ENCODE results near the gene TRAK1.
A peak's percentile ranks its signal among the peaks of the same experiment; 100 is the strongest.

TRAK1 gene

DNA sequence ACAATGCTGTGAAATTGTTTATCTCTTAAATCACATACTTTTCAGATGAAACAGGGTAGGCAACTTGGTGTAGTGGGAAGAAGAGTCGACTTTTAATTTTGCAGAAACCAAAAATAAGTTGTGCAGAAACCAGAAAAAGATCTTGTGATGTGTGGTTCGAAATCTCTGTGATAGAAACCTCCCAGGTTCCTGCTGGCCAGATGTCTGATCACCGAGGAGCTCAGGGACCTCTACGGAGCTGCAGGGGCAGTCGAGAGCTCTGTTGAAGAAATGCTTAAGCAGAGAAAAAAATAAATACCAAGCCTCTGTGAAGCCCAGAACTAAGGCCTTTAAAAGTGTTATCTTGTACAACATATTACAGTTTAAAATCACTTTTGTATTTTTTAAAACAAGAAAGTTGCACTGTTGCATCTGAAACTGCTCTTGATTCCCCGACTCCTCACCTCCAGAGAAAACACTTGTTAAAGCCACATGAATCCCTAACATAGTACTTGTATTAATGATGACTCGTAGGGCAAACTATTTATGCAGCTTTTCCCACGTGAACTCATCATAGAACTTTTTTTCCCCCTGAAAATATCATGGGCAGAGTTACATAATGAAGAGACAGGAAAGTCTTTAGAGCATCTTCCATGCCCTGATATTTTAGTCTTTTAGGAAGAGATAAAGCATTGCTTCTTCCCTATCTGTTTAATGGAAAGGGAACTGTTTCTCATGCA, 123.6 kb downstream of the TRAK1 start:
- DNase-seq, result no peak

DNA sequence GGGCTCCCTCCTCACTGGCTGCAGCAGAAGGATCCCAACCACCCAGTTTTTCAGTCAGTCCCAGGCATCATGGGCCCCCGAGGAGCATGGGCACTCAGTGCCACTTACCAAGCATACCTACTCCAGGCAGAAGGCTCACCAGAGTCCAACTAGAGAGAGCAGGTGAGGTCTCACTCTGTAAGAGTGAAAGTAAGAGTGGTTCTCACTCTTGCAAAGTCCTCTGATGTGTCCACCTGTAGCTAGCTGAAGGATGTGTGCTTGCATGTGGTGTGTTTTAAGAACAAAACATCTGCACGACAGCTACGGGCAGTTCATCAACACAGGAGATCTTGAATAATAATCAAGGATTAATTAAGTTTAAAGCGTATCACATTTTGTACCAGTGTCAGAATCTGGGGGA, 125.1 kb downstream of the TRAK1 start:
- no peak for DNase-seq

DNA sequence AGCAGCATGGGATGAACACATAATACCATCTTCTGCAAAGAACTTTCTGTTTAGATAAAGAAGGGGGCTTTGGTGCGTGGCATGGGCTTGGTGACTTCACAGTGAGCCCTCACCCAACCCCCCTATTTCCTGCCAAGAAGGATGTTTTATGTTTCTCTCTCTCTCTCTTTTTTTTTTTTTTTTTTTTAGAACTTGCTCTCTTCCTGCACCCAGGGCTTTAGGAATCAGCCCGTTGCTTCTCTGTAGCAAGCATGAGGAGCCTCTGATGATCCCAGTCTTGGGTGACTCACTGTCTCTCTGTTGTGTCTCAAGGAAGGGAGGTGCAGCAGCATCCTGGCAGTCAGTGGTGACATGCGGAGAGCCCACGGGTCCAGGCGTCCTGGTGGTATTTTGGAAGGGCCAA, 125.8 kb downstream of the TRAK1 start:
- DNase-seq, result no peak

DNA sequence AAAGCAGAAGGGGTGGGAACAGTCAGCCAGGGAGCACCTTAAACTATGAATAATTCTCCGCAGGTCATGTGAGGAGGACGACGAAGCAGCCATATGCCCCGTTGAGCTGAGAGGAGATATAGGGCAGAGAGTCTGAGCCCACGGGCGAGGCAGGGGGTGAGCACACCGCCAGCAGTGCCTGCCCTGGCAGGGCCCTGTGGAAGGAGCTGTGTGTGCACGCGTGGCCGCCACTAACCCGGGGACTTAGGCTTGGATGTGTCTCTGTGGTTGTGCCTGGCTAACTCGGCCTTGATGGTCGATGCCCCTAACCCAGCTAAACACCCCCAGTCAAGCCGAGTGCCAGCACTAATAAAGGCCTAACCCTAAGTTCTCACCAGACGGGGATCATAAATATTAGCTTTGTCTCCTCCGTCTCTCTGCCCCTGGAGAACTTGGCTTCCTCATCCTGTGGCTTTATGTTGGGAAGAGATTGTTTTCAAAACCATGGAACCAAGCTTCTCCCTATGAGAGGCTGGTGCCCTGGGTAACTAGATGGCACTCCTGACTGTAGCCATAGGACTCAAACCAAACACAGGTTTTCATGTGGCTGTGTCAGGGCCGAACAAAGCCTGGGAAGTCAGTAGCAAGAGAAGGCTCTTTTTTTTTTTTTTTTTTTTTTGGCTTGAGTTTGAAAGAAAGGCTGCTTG, 129.4 kb downstream of the TRAK1 start:
- no peak for DNase-seq

DNA sequence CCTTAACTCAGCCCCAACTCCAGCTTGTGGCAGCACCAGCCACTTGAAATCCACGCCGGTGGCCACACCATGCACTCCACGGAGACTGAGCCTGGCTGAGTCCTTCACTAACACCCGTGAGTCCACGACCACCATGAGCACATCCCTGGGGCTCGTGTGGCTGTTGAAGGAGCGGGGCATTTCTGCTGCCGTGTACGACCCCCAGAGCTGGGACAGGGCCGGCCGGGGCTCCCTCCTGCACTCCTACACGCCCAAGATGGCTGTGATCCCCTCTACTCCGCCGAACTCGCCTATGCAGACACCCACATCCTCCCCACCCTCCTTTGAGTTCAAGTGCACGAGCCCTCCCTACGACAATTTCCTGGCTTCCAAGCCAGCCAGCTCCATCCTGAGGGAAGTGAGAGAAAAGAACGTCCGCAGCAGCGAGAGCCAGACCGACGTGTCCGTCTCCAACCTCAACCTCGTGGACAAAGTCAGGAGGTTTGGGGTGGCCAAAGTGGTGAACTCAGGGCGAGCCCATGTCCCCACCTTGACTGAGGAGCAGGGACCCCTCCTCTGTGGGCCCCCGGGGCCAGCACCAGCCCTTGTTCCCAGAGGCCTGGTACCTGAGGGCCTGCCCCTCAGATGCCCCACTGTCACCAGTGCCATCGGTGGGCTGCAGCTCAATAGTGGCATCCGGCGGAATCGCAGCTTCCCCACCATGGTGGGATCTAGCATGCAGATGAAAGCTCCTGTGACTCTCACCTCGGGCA, 132.0 kb downstream of the TRAK1 start:
- no peak for DNase-seq

DNA sequence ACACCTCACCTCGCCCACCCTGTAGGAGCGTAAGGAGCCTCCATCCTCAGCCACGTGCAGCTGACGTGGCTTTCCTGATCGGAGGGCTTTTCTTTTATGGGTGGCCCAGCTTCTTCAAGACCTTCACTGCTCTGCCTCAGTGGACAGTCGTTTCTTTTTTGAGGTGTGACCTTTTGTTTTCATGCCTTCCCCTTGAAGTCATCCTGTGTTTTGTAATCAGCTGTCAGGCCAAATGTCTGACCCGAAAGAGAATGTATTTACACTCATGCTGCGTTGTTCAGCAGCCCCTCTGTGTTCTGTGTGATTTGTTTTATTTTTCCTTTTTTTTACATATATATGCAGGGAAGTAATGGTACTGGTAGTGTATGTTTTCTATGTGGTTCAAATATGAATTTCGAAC, 133.0 kb downstream of the TRAK1 start:
- DNase-seq, result no peak

DNA sequence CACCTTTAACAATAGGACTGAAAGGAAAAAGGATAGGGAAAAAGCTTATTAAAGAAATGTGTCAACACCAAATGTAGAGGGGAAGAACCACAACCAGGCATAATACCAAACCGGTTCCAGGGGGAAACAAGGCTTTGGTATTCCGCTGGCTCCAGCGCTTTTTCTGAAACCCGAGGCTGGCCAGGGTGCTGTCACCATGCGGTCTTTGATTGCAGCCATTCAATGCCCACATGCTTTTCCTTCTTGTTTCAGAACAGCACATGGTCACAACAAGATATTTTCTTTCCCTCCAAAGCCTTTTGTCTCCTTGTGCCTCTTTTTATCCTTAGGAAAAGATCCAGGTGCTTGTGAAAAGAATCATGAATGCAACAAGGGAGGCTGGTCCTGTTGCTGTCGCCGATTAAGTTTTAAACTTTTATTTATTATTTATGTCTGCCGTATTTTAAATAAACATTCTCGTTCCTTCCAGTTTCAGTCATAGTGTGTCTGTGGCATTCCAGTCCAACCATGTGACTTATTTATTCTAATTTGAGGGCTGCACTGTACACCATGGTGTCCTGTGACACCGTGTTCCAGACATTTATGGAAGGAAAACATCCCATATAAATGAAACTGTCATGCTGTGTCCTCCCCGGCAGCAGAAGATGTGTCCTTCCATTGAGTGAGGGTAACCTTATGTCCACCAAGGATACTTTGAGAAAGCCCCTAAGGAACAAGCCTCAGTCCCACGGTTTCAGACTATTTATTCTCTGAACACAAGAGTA, 133.7 kb downstream of the TRAK1 start:
- DNase-seq, result no peak

DNA sequence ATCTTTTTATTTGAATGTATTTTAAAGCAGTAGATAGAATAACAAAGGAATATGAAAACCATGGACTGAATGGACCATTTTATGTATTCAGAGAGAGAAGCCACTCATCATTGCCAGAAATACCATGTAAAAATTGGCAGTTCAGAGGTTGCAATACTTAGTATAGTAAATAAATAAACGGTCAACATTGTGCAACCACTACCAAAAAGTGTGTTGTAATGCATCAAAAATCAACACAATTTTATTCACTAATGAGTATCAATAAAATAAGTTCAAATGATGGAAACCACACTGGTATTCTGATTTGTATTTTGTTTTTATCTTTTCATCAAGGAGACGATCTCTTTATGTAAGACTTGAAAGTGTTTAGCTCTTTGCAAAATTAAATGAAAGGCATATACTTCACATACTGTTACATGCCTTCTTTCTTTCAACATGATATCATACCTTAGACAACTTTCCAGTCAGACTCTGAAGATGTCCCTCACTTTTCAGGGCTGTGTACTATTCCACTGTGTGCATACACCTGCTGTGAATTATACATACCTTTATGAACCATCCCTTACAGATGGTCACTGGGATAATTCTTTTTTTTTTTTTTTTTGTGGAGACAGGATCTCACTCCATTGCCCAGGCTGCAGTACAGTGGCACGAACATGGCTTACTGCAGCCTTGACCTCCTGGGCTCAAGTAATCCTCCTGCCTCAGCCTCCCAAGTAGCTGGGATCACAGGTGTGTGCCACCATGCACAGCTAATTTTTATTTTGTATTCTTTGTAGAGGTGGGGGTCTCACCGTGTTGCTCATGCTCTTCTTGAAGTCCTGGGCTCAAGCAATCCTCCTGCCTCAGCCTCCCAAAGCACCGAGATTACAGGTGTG, 134.6 kb downstream of the TRAK1 start:
- DNase-seq, result no peak

DNA sequence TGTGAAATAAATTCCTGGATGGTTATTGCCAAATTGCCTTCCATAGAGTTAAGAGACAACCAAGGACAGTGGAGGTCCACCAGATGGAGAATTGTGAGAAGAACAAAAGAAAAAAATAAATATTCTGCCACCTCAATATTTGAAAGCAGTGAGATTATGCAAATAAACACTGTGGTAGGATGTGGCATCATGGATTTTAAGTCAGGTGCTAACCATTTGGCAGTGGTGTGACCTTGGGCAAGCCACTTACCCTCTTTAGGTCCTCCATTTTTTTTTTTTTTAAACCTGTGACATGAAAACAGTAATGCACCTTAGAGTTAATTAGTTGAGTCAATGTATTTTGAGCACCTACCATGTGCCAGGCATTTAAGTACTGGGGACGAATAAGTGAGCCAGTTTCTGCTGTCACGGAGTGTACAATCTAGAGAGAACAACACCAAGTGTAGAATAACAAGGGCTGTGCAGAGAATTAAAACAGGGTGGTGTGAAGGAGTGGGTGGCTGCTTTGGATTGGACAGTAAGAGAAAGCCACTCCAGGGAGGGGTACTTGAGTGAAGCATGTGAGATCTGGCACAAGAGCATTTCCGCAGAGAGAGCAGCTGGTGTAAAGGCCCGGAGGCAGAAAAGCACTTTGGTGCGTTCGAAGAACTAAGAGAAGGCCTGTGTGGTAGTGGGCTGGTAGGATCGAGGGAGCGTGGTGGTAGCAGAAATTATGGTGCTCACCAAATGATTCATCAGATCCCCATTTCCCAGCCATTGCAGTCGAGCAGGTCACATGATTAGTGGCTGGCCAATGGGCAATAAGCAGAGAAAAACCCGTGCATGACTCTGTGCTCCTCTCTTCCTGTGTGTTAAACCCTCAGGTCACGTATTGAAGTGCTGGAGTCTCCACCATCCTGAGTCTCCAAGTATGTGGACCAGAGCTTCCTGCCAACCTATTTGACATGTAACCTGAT, 135.6 kb downstream of the TRAK1 start:
- no peak for DNase-seq

DNA sequence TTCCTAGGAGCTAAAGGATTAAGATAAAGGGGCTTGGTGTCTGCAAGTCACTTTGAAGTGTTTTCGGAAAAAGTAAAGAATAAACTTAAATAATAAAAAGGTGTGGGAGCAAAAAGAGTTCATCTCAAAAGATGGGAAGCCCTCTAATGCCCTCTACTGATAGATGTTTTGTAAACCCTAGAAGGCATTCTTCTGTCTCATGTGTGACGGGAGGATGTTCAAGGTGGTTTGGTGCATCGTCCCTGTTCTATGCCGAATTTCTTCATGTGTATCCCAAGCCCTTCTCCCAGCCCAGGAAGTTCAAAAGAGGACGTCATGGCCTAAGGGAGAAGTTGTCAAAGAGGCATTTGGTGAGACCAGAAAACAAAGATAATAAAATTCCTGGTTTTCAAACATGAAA, 137.6 kb downstream of the TRAK1 start:
- no peak for DNase-seq

DNA sequence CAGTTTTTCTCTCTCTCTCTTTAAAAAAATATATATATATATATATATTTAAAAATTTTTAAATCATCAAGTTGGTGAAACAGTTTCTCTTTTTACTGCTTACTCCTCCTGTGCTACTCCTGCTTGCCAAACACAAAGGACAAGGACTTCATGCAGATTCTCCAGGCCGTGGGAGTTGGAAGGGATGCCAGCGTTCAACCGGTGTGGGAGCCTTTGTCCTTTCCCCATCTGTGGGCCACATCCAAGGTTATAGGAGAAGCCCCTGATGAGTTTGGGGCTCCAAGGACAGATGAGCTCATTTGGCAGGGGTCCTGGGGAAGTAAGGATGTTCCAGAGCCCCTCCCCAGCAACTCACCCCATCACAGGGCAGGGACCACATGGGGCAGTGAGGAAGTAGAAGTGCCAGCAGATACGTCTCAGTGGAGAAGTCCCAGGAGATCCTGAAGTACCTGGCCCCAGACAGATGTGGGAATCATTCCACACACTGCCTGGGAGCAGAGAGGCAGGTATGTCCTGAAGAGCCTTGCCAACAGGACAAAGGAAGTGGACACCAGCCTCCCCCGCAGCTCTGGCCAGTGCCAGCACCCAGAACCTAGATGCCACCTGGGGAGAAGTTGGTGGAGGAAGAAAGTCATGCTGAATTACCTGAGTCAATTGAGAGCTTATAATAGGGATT, 138.2 kb downstream of the TRAK1 start:
- no peak for DNase-seq

DNA sequence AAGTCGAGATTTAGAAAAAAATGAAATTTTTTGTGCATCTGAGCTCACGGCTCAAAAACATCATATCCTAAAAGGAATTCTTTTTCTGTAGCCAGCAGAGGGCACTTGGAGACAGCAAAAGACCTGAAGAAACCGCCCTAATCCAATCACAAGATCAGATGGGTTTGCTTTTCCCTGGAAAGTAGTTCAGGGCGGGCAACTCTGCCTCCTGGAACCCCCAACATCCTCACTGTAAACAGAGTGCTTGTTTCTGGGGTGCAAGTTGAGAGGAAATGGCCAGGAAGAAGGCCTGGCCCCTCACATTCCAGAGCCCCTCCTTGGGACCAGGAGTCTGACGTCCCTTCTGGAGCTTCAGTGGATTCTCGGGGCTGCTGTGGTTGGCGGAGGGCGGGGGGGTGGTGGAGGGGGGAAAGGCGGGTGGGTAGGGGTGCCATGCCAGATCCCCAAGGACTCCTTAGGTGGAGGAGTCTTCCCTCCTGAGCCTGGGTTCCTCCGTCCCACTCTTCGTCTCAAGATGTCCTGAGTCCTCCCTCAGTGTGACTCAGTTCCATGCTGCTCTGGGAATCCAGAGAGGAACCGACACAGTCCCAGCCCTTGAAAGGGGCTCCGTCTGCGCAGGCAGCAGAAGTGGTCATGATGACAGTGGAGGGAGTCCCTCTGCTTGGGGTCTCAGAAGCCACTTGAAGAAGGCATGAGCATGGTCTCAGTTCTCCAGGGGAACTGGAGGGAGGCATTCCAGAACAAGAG, 139.0 kb downstream of the TRAK1 start:
- peak; percentile 7 for DNase-seq

DNA sequence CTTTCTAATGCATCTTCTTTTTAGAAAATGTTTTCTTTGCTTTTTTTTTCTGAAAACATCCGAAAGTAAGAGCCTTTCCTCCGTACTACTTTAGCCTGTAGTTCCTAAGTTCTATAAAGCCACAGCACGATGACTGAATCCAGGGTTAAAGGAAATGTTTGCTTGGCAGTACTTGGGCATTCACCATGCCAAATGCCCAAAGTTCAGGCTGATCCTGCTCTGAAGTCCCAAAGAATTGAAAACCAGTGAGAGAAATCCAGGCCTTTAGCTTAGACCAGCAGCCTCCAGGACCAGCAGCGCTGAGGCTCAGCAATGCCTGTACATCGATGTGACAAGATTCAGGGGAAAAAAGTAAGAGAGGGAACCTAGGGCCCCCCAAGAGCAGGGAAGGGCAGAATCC, 139.7 kb downstream of the TRAK1 start:
- no peak for DNase-seq

DNA sequence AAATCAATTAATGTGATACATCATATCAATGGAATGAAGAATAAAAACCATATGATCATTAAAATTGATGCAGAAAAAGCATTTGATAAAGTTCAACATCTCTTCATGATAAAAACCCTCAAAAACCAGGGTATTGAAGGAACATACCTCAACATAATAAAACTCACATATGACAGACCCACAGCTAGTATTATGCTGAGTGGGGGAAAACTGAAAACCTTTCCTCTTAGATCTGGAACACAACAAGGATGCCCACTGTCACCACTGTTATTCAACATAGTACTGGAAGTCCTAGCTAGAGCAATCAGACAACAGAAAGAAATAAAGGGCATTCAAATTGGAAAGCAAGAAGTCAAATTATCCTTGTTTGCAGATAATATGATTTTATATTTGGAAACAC, 144.4 kb downstream of the TRAK1 start:
- no peak for DNase-seq

DNA sequence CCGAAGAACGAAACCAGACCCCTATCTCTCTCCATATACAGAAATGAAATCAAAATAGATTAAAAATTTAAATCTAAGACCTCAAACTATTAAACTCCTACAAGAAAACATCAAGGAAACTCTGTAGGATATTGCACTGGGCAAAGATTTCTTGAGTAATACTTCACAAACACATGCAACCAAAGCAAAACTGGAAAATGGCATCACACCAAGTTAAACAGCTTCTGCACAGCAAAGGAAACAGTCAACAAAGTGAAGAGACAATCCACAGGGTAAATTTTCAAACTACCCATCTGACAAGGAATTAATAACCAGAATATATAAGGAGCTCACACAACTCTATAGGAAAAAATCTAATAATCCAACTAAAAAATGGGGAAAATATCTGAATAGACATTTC, 145.5 kb downstream of the TRAK1 start:
- DNase-seq, result no peak

DNA sequence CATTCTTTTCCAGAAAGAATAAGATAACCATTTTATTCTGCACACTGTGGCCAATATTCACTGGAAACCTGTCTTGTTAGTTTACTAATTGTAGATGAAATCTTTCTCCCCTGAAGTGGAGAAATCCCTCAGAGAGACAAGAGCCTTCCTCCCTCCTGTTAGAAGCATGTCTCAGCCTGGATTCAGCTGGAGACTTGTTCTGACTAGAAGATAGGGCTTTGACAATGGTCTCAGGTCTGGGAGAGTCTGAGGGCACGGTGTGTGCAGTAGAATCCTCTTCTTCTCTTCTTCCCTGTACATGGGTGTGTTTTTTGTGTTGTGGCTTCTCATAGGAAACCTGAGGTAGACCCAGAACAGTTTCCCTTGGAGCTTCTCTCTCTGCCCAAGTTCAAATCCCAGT, 154.9 kb downstream of the TRAK1 start:
- no peak for DNase-seq

DNA sequence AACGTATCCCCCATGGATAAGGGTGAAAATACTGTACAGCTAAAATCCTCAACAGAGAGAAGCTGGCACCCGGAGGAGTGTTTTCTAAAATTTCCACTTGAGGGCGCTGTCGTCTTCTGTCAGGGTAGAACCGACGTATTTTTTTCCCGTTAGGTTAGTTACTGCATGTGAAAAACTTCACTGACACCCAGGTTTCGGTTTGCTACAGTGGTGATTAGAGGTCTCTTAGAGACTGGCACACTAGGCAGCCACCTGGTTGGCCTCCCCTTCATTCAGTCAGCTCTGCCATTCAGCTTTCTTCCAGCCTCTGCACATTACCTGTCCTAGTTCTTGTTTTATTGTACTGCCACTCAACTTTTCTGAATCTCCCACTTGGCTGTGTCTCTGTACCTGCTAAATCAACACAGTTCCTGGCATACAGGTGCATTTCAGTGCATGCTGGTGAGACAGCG, 156.4 kb downstream of the TRAK1 start:
- DNase-seq, result no peak

DNA sequence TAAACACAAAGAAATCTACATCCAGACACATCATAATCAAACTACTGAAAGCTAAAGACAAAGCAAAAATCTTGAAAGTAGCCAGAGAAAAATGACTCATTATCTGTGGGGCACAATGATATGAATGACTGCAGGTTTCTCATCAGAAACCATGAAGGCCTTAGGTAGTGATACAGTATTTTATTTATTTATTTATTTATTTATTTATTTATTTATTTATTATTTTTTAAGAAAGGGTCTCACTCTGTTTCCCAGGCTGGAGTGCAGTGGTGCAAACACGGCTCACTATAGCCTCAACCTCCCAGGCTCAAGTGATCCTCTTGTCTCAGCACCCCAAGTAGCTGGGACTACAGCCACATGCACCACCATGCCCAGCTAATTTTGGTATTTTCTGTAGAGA, 159.6 kb downstream of the TRAK1 start:
- DNase-seq, result no peak

DNA sequence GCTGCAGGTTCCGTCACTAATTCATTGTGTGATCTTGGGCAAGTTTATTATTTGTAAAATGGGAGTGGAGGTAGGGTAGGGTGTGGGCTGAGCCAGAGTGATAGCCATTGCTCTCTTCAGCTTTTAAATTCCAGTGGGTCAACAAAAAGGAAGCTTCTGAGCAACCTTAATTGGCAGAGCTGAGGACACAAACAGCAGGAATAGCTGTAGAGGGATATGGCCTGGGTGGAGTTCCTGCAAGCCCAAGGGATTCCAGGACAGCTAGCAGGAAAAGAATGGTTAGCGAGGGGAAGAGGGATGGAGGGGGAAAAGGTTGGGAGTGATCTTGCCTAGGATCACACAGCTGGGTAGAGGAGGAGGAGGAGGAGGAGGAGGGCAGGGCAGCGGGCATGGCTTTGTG, 163.4 kb downstream of the TRAK1 start:
- DNase-seq, result no peak
